Superior temporal gyrus (tissue), 1 donor: ENCODE measurements around the gene FTCD.

Experiments used
- DNase-seq: peaks from one replicate; pipeline ENCODE4 v3.0.0-alpha.2; 2016; ENCODE audit errors: extremely low spot score

The FTCD gene

DNA sequence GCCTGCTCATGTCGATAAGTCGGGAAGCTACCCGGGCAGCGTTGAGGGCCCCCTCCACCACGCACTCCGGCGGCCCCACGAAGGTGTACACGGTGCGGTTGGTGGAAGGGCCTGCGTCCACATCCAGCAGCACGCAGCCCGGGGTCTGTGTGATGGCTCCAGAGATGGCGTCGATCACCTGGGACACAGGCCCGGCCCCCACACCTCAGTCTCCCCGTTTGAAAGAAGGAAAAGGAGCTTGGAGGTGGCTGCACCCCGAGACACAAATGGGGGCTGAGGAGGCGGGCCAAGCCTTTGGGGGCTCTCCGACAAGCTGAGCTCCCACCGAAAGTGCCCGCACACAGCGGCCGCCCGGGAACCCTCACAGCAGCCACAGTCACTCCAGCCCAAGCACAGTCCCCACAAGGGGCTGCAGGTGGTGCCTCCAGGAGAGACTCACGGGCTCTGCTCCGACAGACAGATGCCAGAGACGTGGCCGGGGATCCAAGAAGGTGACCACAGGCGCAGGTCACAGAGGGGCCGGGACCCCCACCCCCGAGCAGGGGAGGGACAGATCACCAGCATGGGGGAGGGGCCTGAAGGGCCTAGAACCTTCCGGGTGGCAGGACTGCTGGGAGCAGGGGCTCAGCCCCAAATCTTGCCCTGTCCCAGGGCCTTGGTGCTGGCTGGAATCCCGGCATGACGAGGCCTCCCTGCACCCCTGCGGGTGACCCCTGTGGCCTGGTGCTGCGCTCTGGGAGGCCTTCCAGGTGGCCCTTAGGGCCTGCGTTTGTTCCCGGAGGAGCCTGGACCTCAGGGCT, 1.0 kb downstream of the FTCD start:
- DNase-seq = no peak

DNA sequence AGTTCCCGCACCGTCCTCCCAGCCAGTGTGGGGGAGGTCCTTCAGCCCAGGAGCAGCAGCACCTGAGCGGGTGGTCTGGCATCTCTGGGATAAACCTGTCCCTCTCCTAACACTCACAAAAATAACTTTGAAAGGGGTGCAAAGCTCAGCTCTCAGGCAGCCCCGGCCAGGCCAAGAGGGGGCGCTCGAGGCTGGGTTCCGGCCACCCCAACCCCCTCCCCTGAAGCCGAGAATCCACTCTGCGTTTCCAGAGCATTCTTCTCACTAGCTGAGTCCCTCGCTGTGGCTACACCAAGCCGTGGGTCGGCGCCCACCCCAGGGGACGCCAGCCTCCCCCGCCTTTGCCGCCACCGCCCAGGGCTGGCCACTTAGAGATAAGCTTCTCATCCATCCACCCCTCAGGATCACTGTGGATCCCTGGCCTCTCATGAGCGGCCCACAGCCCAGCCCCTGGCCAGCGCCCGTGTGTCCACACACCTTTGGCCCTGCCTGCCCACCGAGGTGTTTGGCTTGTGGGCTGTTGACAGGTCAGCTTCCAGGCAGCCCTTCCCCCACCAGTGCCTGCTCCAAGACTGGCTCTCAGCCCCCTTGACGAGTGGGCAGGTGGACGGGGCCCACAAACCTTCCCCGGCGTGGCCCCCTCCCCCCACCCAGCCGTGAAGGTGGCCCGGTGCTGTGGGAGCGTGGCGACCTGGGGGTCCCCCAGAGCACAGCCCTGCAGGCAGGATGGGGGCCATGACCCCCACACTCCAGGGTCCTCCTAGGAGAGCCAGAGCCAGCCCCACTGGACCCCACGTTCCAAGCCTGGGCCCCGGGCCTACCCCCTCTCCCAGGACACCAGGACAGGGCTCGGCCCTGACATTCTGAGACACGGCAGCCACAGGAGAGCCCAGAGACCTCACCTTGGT, 1.9 kb downstream of the FTCD start:
- peak; percentile 67 for DNase-seq

DNA sequence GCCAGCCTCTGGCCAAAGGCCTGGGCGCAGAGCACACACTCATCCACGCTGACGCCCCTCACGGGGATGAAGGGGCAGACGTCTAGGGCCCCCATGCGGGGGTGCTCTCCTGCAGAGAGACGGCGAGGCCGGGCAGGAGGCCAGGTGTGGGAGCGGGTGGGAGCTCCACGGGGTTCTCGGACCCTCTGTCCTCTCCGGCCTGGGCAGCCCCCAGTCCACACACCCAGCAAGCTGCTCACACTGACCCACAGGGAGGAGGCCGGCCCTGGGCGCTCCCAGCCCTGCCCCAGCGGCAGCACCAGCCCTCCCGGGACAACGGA, 2.5 kb downstream of the FTCD start:
- DNase-seq = no peak

DNA sequence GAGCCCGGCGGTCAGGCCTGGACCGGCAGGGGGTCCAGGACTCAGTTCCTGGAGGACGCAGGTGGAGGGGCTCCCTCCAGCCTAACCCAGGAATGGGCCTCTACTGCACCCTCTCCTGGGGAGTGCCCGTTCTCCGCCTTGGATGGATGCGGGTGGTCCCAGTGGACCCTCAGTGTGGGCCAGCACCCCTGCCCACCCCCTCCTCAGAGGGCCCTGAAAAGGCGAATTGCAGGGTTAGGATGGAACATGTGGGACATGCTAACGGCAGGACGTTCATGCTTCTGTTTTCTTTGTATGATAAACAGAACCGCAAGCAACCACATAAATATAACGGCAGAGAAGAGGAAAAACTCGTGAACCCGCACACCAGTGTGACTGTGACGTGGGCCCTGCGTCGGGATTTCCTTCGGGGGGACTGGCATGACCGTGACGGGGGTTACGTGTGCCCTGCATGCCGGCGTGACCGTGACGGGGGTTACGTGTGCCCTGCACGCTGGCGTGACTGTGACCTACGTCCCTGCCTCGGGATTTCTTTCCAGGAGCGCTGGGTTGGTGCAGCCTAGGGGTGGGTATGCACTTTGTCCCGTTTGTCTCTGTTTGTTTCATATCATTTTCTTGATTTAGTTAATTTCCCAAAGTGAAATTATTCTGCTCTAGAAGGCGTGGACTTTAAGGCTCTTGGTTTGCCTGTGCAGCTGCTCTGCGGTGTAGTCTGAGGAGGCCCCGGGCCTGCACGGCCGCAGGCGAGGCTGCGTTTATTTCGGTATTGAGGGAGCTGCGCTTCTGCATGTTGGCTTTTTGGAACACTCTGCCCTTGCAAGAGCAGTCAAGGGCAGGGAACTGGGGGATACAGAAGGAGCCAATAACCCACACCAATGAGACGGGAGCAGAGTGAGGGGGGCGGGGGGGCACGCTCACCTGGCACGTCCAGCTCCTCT, 3.1 kb downstream of the FTCD start:
- DNase-seq = no peak

DNA sequence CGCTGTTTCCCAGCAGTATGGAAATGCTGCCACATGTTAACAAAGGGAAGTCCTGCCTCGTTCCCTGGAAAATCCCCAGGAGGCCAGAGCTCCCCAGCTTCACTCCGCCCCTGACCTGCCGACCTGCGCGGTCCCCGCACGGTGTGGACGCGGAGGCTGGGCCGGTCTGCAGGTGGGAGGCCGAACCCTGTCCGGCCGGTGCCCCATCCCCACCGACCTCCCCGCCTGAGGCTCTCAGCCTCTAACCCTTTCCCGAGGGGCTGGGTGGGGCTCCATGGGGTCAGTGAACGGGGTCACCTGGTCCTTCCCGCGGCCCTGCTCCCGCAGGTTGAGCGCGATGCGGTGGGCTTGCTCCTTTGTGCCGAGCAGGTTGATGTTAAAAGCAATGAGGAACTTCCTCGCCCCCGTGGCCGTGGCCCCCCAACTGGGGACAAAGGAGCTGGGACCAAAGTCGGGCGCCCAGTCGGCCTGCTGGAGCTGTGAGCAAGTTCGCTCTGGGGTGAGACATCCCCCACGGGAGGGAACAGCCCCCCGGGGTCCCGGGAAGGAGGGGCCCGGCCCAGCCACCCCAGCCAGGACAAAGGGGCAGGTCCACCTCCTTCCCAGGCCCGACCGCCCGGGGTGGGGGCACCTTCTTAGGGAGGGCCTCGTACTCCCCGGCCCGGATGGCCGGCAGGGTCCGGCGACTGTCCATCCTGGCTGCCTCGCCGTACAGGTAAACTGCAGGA, 4.0 kb downstream of the FTCD start:
- no peak for DNase-seq

DNA sequence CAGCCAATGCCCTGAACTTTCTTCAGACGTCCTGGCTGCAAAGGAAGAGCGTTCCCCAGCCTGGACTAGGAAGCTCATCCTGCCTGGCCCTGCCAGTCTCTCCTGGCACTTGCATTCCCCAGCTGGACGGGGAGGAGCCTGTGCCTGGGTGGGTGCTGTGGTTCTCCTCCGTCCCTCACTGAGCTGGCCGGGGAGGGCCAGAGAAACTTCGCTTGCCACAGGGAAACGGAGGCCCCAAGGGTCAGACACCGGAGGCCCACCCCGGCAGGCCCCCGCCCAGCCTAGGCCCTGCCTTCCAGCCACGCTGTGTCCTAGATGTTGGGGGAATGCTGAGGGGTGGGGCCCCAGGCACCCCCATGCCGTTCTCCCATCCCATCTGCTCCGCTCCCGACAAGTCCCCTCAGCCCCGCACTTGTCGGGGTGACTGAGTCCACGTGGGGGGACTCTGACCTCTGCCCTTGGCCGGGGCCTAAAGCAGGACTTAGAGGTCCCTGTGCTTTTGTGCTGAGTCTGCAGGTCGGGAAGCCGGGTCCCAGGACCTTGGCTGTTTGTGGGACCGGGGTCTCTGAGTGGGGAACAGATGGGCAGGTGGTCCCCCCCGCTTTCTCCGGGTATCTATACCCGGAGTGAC, 4.8 kb downstream of the FTCD start:
- peak; percentile 35 for DNase-seq

DNA sequence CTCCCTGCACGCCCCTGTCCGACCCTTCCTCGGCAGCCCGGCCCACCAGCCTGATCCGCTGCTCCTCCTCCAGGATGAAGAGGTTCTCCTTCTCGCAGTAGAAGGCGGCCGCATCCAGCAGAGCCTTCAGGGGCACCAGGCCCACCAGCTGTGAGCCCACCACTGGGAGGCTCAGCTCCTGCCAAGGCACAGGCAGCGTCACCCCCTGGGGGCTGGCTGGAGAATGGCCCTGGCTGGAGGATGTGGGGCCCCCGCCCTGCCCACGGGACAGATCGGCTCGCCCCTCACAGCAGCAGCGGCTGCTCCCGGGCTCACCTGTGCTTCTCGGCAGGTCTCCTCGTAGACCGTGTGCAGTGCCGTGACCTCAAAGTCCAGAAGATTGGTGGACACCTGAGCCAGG, 5.3 kb downstream of the FTCD start:
- no peak for DNase-seq

DNA sequence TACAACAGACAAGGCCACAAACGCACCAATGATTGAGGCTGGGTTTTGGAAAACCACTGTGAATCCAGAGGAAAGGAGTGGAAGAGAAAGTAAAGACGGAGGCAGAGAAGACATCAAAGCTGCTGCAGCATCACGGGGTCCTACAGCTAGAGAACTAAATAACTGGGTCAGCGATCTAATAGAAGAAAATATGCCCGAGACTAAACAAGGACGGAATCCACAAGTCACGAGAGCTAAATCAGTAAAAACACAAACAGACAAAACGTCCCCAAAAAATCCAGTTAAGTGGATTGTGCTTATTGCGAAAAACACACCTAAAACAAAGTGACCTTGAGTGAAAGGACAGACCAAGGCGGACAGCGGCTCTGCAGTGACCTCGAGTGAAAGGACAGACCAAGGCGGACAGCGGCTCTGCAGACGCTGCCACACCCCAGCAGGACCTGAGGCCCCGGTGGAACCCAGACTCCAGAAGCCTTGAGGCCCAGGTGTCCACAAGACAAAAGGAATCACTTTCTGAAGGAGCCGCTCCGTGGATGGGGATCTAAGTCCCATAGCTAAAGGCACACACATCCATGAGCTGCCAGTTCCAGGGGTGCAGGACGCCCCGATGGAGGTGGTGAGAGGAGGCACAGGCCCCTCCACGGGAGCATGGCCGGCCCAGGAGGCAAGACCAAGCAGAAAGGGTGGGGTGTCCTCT, 6.0 kb downstream of the FTCD start:
- no peak for DNase-seq

DNA sequence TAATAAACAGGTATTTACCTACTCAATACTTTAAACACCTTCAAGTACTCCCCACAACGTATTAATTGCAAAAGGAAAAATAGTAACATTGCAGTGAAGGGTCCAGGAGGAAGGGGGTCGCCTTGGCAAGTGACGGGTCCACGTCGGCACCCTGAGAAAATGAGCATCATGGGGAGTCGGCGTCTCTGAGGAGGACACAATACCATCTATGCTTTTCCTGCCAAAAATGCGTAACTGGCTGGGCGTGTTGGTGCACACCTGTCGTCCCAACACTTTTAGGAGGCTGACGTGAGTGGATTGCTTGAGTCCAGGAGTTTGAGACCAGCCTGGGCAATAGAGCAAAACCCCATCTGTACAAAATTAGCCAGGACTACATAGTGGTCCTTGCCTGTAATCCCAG, 7.3 kb downstream of the FTCD start:
- DNase-seq = no peak

DNA sequence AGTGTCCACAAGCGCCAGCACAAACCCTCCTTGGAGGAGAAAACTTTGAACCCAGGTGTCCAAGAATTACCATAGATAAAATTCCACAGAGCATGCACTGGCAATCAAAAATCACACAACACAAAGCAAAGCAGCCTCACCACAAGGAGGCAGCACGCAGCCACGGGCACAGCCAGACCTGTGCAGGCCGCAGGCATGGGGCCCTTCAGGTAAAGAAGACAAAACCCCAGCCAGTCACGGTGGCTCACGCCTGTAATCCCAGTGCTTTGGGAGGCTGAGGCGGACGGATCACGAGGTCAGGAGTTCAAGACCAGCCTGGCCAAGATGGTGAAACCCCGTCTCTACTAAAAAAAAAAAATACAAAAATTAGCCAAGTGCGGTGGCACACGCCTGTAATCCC, 8.0 kb downstream of the FTCD start:
- peak; percentile 29 for DNase-seq

DNA sequence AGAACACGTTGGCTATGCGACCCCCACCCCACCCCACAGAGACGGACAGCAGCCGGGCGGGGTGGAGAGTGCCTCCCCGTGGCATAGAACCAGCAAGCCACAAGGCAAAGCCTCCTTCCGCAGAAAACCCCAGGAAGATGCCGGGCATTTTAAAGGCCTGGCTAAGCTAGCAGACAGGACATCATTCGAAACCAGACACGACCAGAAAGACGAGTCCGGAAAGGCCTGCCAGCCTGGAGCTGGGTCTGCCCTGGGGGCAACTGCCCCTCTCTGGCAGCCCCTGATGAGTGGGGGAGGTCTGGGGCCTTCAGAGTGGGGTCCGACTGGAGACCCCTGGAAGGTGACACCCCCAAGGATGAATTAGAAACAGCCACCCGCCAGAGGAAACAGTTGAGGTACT, 8.5 kb downstream of the FTCD start:
- DNase-seq = no peak

DNA sequence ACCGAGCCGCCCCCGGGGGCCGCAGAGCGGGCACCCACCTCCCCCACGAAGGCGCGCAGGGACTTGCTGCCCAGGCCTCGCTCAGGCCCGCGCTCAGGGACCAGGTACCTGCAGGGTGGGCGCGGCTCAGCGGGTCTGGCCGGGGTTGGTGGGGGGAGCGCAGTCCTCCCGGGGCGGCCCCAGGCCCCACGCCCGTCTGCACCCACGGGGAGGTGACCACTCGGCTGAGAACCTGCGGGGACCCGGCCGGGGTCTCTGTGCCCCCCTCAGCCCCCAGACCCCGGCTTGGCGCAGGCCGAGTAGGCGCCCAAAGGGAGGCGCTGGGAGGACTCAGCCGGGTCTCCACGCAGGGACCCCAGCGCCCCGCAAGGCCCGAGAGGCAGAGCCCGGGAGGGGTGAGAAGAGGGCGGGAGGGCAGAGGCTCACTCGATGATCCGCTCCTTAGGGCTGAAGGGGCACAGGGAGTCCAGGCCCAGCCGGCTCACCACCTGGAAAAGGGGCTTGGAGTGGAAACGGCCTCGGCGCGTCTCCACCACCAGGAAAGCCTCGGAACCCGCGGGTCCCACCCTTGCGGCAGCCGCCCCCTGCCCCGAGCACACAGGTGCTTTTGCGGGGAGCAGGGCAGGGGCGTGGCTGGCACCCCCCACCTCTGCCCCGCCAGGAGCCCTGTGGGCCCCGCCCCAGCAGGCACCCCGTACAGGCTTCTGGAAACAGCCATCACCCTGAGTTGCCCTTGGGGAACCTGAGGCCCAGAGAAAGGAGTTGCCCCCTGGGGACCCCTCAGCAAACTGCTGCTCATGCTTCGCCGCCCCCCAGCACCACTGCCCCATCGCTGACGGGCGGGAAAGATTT, 9.3 kb downstream of the FTCD start:
- no peak for DNase-seq

DNA sequence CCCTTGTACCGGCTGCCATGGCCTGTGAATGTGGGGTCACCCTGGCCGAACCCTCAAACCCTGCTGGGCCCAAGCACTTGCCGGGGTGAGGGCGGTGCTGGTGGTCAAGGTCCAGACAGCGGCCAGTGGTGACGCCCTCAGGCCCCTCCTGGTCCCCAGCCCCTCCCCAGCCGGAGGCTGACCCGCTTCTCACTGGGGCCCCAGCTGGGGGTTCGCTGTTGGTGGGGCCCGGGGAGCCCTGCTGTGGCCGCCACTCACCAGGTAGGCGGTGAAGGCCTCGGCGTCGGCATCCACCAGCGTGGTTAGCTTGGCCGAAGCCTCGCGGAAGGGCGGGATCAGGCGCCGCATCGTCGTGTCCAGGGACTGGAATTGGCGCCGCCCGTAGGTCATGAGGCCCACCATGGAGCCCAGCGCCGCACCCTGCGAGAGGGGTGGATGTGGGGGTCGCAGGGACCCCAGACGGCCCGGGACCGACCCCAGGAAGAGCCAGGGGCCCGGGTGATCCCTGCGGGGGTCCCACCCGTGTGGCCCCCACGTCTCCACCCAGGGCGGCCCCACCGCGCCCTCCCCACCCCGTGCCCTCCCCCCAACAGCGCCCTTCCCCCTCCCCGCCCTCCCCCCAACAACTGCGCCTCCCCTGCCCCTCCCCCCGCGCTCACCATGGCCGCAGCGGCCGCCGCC, 10.1 kb downstream of the FTCD start:
- no peak for DNase-seq

DNA sequence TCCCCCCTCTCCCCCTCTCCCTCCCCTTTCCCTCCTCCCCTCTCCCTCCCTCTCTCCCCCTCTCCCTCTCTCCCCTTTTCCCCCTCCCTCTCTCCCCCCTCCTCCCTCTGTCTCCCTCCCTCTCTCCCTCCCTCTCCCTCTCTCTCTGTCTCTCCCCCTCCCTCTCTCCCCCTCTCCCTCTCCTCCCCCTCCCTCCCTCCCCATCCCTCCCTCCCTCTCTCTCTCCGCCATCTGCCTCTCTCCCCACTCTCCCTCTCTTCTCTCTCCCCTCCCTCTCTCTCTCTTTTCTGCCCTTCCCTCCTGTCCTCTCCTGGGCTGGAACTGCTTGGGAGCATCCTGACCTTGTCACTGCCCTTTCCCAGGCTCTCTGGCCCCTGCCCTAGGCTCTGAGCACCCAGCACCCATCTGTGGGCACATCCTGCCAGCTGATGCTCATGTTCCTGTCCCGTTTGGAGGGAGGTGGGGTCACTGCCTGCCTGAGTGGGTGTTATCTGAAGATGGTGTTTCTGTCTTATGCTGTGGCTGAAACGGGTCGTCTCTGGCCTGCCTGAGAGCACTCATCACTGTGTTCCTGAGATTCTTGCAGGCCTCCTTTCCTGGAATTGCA, 10.8 kb downstream of the FTCD start:
- DNase-seq = peak; percentile 31

DNA sequence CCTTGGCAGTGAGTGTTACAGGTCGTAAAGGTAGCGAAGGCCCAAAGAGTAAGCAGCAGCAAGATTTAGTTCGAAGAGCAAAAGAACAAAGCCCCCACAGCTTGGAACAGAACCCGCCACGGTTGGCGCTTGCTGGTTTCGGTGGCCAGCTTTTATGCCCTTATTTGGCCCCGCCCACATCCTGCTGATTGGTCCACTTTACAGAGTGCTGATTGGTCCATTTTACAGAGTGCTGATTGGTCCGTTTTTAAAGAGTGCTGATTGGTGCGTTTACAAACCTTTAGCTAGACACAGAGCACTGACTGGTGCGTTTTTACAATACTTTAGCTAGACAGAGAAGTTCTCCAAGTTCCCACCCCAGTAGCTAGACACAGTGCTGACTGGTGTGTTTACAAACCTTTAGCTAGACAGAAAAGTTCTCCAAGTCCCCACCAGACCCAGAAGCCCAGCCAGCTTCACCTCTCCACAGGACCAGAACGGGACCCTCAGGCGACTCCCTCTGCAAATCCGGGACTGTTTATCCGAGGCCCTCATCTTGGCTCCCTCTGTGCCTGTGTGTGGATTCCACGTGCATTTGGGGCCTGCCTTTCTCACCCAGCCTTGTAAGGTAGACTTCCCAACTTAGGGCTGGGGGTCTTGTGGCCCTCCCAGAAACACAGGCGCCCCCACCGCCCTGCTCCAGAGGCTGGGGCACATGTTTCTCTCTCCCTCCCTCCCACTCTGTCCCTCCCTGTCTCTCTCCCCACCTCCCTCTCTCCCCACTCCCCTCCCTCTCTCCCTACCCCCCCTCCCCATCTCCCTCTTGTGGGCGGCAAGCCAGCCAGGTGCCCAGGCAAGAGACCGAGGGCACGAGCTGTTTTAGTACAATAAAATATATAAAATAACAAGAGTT, 12.6 kb downstream of the FTCD start:
- DNase-seq = no peak

DNA sequence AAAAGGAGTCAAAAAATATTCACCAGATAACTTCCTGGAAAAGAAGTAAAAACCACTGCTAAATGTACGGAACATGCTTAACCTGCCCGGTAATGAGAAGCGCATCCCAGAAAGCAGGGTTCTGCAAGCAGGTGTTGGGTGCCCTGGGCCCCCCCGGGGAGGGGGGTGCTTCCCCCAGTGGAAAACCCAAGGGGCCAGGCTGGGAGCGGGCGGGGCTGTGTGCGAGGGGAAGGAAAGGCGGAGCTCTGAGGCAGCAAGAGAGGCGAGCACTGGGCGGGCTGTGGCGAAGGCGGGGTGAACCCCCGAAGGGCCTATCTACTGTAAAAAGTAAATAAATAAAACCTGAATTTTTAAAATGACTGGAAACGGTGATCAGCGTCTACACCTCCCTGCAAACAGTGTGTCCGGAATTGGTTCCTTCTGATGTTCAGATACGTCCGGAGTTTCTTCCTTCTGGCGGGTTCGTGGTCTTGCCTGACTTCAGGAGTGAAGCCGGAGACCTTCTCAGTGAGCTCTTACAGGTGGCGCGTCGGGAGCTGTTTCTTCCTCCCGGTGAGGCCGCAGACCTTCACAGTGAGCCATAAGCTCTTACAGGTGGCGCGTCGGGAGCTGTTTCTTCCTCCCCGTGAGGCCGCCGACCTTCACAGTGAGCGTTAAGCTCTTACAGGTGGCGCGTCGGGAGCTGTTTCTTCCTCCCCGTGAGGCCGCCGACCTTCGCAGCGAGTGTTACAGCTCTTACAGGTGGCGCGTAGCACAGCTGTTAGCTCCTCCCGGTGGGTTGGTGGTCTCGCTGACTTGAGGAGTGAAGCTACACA, 13.4 kb downstream of the FTCD start:
- DNase-seq = no peak
